Muscle layer of duodenum (tissue), 2 donors: ENCODE measurements around the gene CLPX.
A peak's percentile ranks its signal among the peaks of the same experiment; 100 is the strongest.

Source experiments
- H3K27ac ChIP-seq: one replicate; pipeline ENCODE4 v1.7.0; 2013; ENCODE audit warnings: mild to moderate bottlenecking, low read length
- H3K27me3 ChIP-seq: one replicate; pipeline ENCODE4 v1.7.0; 2013; ENCODE audit warnings: low read depth, mild to moderate bottlenecking, control low read depth, low read length
- H3K36me3 ChIP-seq, 2 donors: one replicate each; pipeline ENCODE4 v1.7.0; 2013; ENCODE audit warnings: low read length in 2 of 2, control low read depth in 1 of 2, mild to moderate bottlenecking in 1 of 2; ENCODE audit not compliant: insufficient read depth in 2 of 2, control insufficient read depth in 1 of 2
- H3K4me1 ChIP-seq, 2 donors: one replicate each; pipeline ENCODE4 v1.7.0; 2013; ENCODE audit warnings: low read length in 2 of 2, mild to moderate bottlenecking in 2 of 2, control low read depth in 1 of 2, moderate library complexity in 1 of 2; ENCODE audit not compliant: insufficient read depth in 2 of 2, control insufficient read depth in 1 of 2
- H3K4me3 ChIP-seq, 2 donors: one replicate each; pipeline ENCODE4 v1.7.0; 2013; ENCODE audit warnings: low read length in 2 of 2, low read depth in 1 of 2, mild to moderate bottlenecking in 1 of 2
- H3K9me3 ChIP-seq, 2 donors: one replicate each; pipeline ENCODE4 v1.7.0; 2013; ENCODE audit warnings: low read length in 2 of 2, control low read depth in 1 of 2, mild to moderate bottlenecking in 1 of 2; ENCODE audit not compliant: control insufficient read depth in 1 of 2
- donor health status: healthy.

CLPX gene

DNA sequence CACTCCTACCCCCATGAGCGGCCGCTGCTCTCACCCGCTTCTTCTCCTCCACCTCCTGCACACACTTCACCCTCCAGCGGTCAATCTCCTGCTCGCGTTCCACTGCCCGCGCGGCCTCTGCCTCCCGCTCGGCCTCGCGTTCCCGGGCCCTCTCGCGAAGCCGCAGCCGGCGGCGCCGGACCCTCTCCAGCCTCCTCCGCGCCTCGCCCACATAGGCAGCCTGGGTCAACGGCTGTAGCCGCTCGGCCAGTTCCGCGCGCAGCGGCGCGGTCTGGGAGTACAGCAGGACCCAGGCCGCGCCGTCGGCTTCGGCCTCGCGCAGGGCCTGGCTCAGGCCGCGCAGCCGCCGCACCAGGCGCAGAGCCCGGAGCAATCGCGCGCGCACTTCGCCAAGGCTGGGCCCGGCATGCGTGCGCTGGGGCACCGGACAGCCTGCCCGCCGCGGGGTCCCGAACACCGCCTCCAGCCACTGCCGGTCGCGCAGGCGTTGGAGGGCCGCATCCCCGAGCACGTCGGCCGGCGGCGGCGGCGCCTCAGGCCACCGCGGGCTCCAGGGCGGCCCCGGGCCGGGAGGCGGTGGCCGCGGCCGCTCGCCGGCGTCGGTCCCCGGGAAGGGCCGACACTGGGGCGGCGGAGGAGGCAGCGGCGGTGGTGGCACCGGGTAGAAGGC, 52.1 kb downstream of the CLPX start:
- H3K4me3 ChIP-seq, result peak overlapping the region; percentile 87 to 98
- H3K27ac ChIP-seq, result no peak overlapping the region

DNA sequence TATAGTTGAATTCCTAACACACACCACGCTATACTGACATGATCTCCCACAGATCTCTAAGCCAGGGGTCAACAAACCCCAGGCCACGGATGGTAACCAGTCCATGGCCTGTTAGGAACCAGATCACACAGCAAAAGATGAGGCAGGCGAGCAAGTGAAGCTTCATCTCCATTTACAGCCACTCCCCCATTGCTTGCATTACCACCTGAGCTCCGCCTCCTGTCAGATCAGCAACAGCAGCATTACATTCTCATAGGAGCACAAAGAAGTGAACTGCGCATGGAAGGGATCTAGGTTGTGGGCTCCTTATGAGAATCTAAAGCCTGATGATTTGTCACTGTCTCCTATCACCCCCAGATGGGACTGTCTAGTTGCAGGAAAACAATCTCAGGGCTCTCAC, 54.2 kb downstream of the CLPX start:
- H3K9me3 ChIP-seq, result no peaks in the 10 kb centered on the region
- no peak overlapping the region for H3K27ac ChIP-seq
- H3K4me3 ChIP-seq, result no peak overlapping the region
- no peaks in the 10 kb centered on the region for H3K27me3 ChIP-seq
- peaks cover 5 to 27% of the 10 kb centered on the region in 2 donors for H3K4me1 ChIP-seq
- H3K36me3 ChIP-seq, result peaks cover 31 to 33% of the 10 kb centered on the region in 2 donors

More for the DNA sequence above, 52.1 kb downstream of the CLPX start:
- Histone ChIP-seq H3K36me3 (peaks cover 15 to 22% of the 10 kb centered on the region in 2 donors), H3K9me3 (no peaks in the 10 kb centered on the region), H3K4me1 (peaks cover 5 to 27% of the 10 kb centered on the region in 2 donors), H3K27me3 (no peaks in the 10 kb centered on the region)

DNA sequence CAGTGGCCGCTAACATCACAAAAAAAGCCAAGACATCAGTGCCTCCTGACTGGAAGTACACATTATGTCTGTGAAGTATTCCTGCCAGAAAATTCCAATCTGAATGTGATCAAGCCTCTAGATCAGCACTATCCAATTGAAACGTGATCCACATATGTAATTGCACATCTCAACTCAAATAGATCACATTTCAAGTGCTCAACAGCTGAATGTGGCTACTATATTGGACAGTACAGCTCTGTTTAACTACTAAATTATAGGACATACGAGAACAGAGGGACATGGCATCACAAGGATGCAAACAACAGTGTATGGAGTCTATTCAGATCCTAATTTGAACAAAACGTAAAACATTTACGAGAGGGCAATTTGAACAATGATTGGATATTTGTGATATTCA, 69.6 kb downstream of the CLPX start:
- Histone ChIP-seq H3K27me3 (no peaks in the 10 kb centered on the region), H3K4me1 (no peaks in the 10 kb centered on the region), H3K36me3 (peaks cover 56 to 64% of the 10 kb centered on the region in 2 donors), H3K27ac (no peak overlapping the region), H3K4me3 (no peak overlapping the region), H3K9me3 (no peaks in the 10 kb centered on the region)

DNA sequence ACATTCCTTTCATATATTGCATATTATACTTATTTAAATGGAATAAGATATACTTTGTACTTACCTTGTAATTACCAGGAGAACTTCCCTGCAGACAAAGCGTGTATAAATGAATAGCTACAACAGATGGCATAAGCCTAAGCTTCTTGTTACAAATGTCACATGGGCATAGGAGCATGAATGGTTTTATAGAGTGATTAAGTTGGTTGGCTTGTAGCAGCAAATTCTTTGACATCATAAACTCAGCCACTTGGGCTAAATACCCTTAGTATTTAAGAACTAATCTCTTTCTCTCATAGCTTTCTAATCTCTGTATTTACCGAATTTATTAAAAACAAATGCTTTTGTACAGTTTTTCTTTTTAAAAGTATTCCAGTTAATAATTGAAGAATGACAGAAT, 70.1 kb downstream of the CLPX start, which contains the start of gene UBAP1L:
TSS of gene UBAP1L (minus strand) at position 115 of the 400 bp plus-strand sequence. CDS start 8,985 bp downstream, outside the sequence.
- no peaks in the 10 kb centered on the region for H3K27me3 ChIP-seq
- no peaks in the 10 kb centered on the region for H3K4me1 ChIP-seq
- no peaks in the 10 kb centered on the region for H3K9me3 ChIP-seq
- H3K4me3 ChIP-seq, result no peak within 1 kb of the TSS
- H3K27ac ChIP-seq, result no peak within 1 kb of the TSS
- peaks cover 56 to 64% of the 10 kb centered on the region in 2 donors for H3K36me3 ChIP-seq

DNA sequence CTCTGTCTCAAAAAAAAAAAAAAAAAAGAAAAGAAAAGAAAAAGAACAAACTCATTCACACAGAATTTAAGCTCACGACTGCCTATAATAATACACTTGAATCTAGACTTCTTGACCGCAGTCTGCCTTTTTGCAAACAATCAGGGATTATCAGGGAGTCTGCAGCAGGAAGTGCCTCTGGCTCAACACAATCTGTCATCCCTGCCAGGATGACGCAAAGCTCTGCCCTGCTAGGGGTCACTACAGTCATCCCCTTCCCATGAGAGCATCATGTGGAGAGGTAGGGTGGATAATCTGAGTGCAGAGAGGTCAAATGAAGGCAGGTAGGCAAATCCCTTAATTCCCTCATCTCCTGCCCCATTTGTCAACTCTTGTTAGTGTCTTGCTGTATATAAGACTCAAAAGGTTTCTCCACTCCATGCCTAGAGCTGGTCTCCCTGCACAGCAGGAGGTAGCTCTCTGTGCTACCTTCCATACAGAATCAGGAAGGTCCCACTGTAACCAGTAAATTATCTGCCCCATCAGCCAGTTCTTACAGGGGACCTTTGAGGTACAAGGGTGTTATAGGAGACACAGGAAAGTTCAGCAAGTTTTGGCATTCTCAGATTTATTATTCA, 74.4 kb downstream of the CLPX start:
- no peak overlapping the region for H3K4me3 ChIP-seq
- no peaks in the 10 kb centered on the region for H3K9me3 ChIP-seq
- no peaks in the 10 kb centered on the region for H3K27me3 ChIP-seq
- H3K36me3 ChIP-seq, result peaks cover 29 to 41% of the 10 kb centered on the region in 2 donors
- no peaks in the 10 kb centered on the region for H3K4me1 ChIP-seq
- H3K27ac ChIP-seq, result no peak overlapping the region

DNA sequence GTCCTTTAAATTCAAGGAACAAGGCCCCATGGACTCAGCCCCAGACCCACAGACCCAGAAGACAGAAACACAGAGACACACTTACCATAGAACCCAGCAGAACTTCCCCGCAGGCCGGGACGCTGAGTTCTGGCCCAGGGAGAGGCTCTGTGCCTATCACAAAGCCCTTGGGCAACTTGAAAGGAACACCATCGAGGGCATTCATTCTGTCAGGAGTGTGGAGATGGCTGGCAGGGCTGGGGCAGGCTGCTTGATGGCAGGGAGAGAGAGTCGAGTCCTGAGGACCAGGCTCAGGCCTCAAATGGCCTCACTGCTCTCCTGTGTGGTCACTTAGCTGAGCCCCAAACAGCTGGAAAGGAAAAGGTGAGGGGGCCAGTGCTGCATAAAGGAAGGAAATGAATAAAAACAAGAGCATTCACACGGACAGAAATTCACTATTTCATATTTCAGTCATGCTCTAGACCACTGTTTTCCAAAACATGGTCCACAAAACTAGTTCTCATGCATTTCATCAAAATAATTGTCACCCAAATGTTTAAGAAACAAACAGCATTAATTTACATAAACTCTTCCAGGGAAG, 79.0 kb downstream of the CLPX start:
- H3K36me3 ChIP-seq, result peaks cover 4 to 20% of the 10 kb centered on the region in 2 donors
- no peaks in the 10 kb centered on the region for H3K4me1 ChIP-seq
- H3K27ac ChIP-seq, result no peak overlapping the region
- H3K27me3 ChIP-seq, result no peaks in the 10 kb centered on the region
- H3K4me3 ChIP-seq, result no peak overlapping the region
- H3K9me3 ChIP-seq, result no peaks in the 10 kb centered on the region

DNA sequence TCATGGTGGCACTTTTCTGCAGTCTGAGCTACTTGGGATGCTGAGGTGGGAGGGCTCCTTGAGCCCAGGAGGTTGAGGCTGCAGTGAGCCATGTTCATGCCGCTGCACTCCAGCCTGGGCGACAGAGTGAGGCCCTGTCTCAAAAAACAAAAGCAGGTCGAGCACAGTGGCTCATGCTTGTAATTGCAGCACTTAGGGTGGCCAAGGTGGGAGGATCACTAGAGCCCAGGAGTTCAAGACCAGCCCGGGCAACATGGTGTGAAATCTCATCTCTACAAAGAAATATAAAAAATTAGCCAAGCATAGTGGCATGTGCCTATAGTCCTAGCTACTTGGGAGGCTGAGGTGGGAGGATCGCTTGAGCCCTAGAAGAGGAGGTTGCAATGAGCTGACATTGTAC, 80.1 kb downstream of the CLPX start:
- H3K36me3 ChIP-seq, result peaks cover 8 to 24% of the 10 kb centered on the region in 2 donors
- H3K4me1 ChIP-seq, result no peaks in the 10 kb centered on the region
- H3K27ac ChIP-seq, result no peak overlapping the region
- H3K4me3 ChIP-seq, result no peak overlapping the region
- no peaks in the 10 kb centered on the region for H3K27me3 ChIP-seq
- no peaks in the 10 kb centered on the region for H3K9me3 ChIP-seq

DNA sequence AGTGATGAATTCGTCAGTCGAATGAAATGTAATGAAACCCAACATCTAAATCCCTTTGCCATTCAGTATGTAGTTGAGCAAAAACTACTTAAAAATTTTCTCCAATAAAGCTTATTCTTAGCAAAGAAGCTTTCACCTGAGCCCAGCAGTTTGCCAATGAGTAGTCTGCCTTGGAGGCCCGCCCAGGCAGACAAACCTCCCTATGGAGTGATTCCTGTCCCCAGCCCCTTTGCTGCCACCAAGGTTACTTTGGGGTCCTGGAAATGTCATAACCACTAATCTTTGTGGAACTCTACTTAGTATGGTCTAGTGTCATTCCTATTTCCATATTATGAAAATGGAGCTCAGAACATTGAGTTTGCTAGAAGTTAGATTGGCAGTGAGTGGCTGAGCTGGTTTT, 82.2 kb downstream of the CLPX start:
- peaks cover 21 to 45% of the 10 kb centered on the region in 2 donors for H3K36me3 ChIP-seq
- no peak overlapping the region for H3K4me3 ChIP-seq
- H3K27me3 ChIP-seq, result no peaks in the 10 kb centered on the region
- no peaks in the 10 kb centered on the region for H3K4me1 ChIP-seq
- H3K9me3 ChIP-seq, result no peaks in the 10 kb centered on the region
- H3K27ac ChIP-seq, result no peak overlapping the region

DNA sequence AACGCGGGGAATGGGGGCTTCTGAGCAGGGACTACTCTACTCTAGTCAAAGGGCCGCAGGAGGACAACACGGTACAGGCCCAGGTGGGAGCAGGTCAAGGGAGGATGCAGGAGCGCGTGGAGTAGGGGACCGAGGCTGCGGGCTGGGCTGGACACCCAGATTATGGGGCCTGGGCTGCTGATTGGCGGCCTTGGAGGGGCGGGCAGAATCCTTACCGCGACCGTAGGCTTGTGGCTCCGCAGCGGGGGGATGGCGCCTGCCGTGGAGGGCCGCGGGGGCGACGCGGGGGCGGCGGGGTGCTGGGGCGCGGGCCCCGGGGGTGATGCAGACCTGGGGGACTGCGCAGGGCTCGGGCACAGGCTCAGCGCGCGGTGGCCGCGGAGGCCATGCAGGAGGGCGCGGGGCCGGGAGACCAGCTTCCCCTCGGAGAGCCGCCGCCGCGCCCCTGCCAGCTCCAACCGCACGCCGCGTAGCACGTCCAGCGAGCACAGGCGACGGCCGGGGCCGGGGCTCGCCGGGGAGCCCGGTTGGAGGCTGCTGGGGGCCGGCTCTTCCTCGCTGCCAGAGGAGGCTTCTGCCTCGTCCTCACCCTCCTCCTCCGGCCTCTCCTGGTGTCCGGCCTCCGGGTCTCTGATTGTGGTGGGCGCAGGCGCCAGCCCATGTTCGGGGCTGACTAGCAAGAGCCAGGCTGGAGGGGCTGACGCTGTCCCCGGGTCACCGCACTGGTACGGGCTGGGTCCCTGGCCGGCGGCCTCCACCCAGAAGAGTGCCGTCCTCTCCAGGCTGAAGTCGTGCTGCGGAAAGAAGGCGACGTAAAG, 83.0 kb downstream of the CLPX start:
- H3K27ac ChIP-seq, result no peak overlapping the region
- no peak overlapping the region for H3K4me3 ChIP-seq
- H3K36me3 ChIP-seq, result peaks cover 25 to 53% of the 10 kb centered on the region in 2 donors
- H3K4me1 ChIP-seq, result no peaks in the 10 kb centered on the region
- no peaks in the 10 kb centered on the region for H3K27me3 ChIP-seq
- H3K9me3 ChIP-seq, result no peaks in the 10 kb centered on the region

DNA sequence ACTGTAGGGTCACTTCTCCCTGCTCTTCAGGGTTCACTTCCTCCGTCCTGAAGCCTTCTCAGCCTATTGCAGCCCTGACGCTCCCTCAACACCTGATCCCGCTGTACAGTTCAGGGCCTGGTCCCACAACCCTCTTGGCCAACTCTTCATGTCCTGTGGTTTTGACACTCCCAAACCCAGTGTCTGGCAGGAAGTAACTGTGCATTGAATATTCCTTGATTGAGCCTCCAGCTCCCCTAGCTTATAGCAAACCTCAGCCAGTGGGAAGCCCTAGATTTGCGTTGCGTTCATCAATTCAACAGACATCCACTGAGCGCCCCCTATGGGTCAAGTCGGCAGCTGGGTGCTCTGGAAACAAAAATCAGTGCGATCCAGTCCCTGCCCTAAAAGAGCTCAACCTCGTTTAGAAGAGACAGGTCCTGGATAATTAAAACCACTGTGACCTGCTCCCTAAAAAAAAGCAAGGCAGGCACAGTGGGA, 83.7 kb downstream of the CLPX start:
- Histone ChIP-seq H3K36me3 (peaks cover 25 to 56% of the 10 kb centered on the region in 2 donors), H3K27me3 (no peaks in the 10 kb centered on the region), H3K4me3 (no peak overlapping the region), H3K27ac (no peak overlapping the region), H3K9me3 (no peaks in the 10 kb centered on the region), H3K4me1 (no peaks in the 10 kb centered on the region)

DNA sequence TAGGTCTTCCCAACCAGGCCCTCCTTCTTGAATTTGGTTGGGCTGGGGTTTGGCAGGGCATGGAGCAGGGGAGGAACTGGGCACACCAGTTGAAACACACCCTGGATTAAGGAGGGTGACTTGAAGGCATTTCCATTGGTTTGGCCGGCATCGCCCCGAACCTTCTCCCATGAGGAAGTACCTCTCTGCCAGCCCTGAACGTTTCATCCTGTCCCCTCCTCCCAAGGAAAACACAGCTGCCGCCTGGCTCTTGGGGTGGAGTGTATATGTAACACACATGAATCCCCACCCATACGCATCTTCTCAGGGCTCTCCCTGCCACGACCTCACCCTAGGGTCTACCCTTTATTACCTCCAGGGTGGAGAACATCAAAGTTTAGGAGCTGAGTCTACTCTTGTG, 84.7 kb downstream of the CLPX start:
- H3K36me3 ChIP-seq, result peaks cover 21 to 48% of the 10 kb centered on the region in 2 donors
- H3K4me3 ChIP-seq, result no peak overlapping the region
- H3K27me3 ChIP-seq, result no peaks in the 10 kb centered on the region
- H3K27ac ChIP-seq, result no peak overlapping the region
- no peaks in the 10 kb centered on the region for H3K9me3 ChIP-seq
- H3K4me1 ChIP-seq, result no peaks in the 10 kb centered on the region
